MM.1S (cell line): ENCODE measurements around the gene BMAL1.

Experiments used
- DNase-seq: peaks from one replicate; pipeline ENCODE4 v3.0.0-alpha.2; 2015
- H2AFZ ChIP-seq: fragments of 300-600 bp; sonication (generic); 2 replicates; pipeline ENCODE4 v1.6.0; 2016; ENCODE audit warnings: antibody characterized with exemption, low read length
- H3F3A ChIP-seq: fragments of 300-600 bp; sonication (generic); 2 replicates; pipeline ENCODE4 v1.6.1; 2016; ENCODE audit warnings: mild to moderate bottlenecking, antibody characterized with exemption, low read length, moderate library complexity, mixed read lengths; ENCODE audit not compliant: insufficient read depth
- H3K27ac ChIP-seq: fragments of 300-600 bp; sonication (generic); 2 replicates; pipeline ENCODE4 v1.5.1; 2016; ENCODE audit warnings: mild to moderate bottlenecking, low read length
- H3K27me3 ChIP-seq: fragments of 300-600 bp; sonication (generic); replicated peaks from 2 replicates; pipeline ENCODE4 v1.6.0; 2016; ENCODE audit warnings: low read length; ENCODE audit not compliant: insufficient read depth
- H3K36me3 ChIP-seq: fragments of 300-600 bp; sonication (generic); replicated peaks from 2 replicates; pipeline ENCODE4 v1.6.1; 2016; ENCODE audit warnings: mild to moderate bottlenecking, low read length, mixed read lengths; ENCODE audit not compliant: insufficient read depth
- H3K4me1 ChIP-seq: fragments of 300-600 bp; sonication (generic); 2 replicates; pipeline ENCODE4 v1.6.1; 2016; ENCODE audit warnings: low read length, mixed read lengths
- H3K4me2 ChIP-seq: fragments of 300-600 bp; sonication (generic); 2 replicates; pipeline ENCODE4 v1.6.0; 2016; ENCODE audit warnings: low read depth, low read length
- H3K4me3 ChIP-seq: fragments of 300-600 bp; sonication (generic); 2 replicates; pipeline ENCODE4 v1.5.1; 2016; ENCODE audit warnings: low read length, mixed read lengths
- H3K79me2 ChIP-seq: fragments of 300-600 bp; sonication (generic); 2 replicates; pipeline ENCODE4 v1.6.1; 2016; ENCODE audit warnings: mixed run types, low read length, mixed read lengths
- H3K9ac ChIP-seq: fragments of 300-600 bp; sonication (generic); 2 replicates; pipeline ENCODE4 v1.6.1; 2016; ENCODE audit warnings: low read length, mixed read lengths
- H3K9me2 ChIP-seq: fragments of 300-600 bp; sonication (generic); replicated peaks from 2 replicates; pipeline ENCODE4 v1.6.1; 2016; ENCODE audit warnings: mild to moderate bottlenecking, low read length, mixed read lengths; ENCODE audit not compliant: insufficient read depth
- H3K9me3 ChIP-seq: fragments of 300-600 bp; sonication (generic); replicated peaks from 2 replicates; pipeline ENCODE4 v1.6.1; 2016; ENCODE audit warnings: mild to moderate bottlenecking, low read length, mixed read lengths; ENCODE audit not compliant: insufficient read depth
- H4K20me1 ChIP-seq: fragments of 300-600 bp; sonication (generic); 2 replicates; pipeline ENCODE4 v1.6.1; 2016; ENCODE audit warnings: mild to moderate bottlenecking, low read length, moderate library complexity, mixed read lengths; ENCODE audit not compliant: insufficient read depth
- CTCF ChIP-seq: fragments of 300-600 bp; sonication (generic); IDR thresholded peaks from 2 replicates; pipeline ENCODE4 v1.5.1; 2016; ENCODE audit warnings: antibody characterized with exemption, low read length, mixed read lengths
- EZH2 ChIP-seq: fragments of 300-600 bp; sonication (generic); optimal IDR thresholded peaks from 2 replicates; pipeline ENCODE3; 2017; ENCODE audit warnings: low read depth, mild to moderate bottlenecking, antibody characterized with exemption, low read length, mixed read lengths
- EZH2phosphoT487 ChIP-seq: fragments of 300-600 bp; sonication (generic); IDR thresholded peaks from 2 replicates; pipeline ENCODE4 v1.6.1; 2018; ENCODE audit warnings: antibody characterized with exemption, low read length

BMAL1 gene

GRCh38 chr11:13349581-13349980 lies 72.0 kb downstream of the BMAL1 start:
- Histone ChIP-seq H3K4me3 (no peak overlapping the region), H3K9ac (no peak overlapping the region), H3K4me1 (peaks cover 5% of the 10 kb centered on the region; the same call in 1 of the 2 replicates), H3F3A (no peaks in the 10 kb centered on the region; the same call in 1 of the 2 replicates), H3K9me3 (no peaks in the 10 kb centered on the region), H3K36me3 (no peaks in the 10 kb centered on the region), H4K20me1 (no peaks in the 10 kb centered on the region), H3K27ac (peak overlapping the region; percentile 12; the same call in 1 of the 2 replicates), H3K9me2 (no peaks in the 10 kb centered on the region), H2AFZ (no peak overlapping the region), H3K4me2 (no peak overlapping the region), H3K27me3 (no peaks in the 10 kb centered on the region), H3K79me2 (peaks cover 3% of the 10 kb centered on the region; the same call in 1 of the 2 replicates)
- TF ChIP-seq EZH2 (no peak), EZH2phosphoT487 (no peak), CTCF (no peak)
- DNase-seq = no peak

DNA sequence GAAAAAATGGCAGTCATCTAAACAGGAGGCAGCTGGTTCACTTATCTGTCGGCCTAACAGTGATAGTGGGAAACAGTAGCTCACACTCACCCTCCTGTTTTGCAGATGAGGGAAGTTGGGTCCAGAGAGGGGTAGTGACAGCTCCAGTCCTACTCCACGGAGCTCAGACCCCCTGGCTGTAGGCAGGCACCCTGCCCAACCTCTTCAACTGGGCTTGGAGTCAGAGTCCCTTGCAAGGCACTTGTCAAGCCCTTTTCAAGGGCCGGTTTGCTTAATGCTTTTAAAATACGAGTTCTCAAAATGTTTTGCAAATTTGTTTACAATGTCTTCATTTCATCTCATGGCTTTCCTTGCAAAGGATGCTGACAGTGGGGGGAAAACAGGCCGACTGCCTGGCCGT lies 75.1 kb downstream of the BMAL1 start:
- Histone ChIP-seq H3K9me3 (no peaks in the 10 kb centered on the region), H3F3A (no peaks in the 10 kb centered on the region; the same call in 1 of the 2 replicates), H3K4me2 (no peak overlapping the region), H2AFZ (no peak overlapping the region), H3K36me3 (no peaks in the 10 kb centered on the region), H3K27me3 (no peaks in the 10 kb centered on the region), H3K9me2 (no peaks in the 10 kb centered on the region), H3K79me2 (no peaks in the 10 kb centered on the region), H3K9ac (no peak overlapping the region), H3K27ac (no peak overlapping the region), H4K20me1 (no peaks in the 10 kb centered on the region), H3K4me3 (no peak overlapping the region), H3K4me1 (peaks cover 5% of the 10 kb centered on the region; the same call in 1 of the 2 replicates)
- TF ChIP-seq EZH2 (no peak), EZH2phosphoT487 (no peak), CTCF (no peak)
- no peak for DNase-seq

GRCh38 chr11:13354335-13354734 lies 76.7 kb downstream of the BMAL1 start:
- H3K9ac ChIP-seq = no peak overlapping the region
- TF ChIP-seq CTCF = peak; percentile 19
- no peak for TF ChIP-seq EZH2
- no peak for TF ChIP-seq EZH2phosphoT487
- no peak for DNase-seq
- H3K4me1 ChIP-seq = no peaks in the 10 kb centered on the region
- no peaks in the 10 kb centered on the region for H3K36me3 ChIP-seq
- no peaks in the 10 kb centered on the region for H3K79me2 ChIP-seq
- H2AFZ ChIP-seq = no peak overlapping the region
- H3K9me3 ChIP-seq = no peaks in the 10 kb centered on the region
- no peaks in the 10 kb centered on the region; the same call in 1 of the 2 replicates for H3F3A ChIP-seq
- no peaks in the 10 kb centered on the region for H3K9me2 ChIP-seq
- H3K4me3 ChIP-seq = no peak overlapping the region
- H3K27ac ChIP-seq = no peak overlapping the region
- H3K4me2 ChIP-seq = no peak overlapping the region
- H3K27me3 ChIP-seq = no peaks in the 10 kb centered on the region
- H4K20me1 ChIP-seq = no peaks in the 10 kb centered on the region
